ENCODE measurements around the gene CNDP1. TPM values are rescaled to one million over a fixed set of nuclear protein-coding genes. Genes with fewer than 3 reads are reported as not detected.

Gene CNDP1, protein sequence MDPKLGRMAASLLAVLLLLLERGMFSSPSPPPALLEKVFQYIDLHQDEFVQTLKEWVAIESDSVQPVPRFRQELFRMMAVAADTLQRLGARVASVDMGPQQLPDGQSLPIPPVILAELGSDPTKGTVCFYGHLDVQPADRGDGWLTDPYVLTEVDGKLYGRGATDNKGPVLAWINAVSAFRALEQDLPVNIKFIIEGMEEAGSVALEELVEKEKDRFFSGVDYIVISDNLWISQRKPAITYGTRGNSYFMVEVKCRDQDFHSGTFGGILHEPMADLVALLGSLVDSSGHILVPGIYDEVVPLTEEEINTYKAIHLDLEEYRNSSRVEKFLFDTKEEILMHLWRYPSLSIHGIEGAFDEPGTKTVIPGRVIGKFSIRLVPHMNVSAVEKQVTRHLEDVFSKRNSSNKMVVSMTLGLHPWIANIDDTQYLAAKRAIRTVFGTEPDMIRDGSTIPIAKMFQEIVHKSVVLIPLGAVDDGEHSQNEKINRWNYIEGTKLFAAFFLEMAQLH
- not detected in 2 replicates for total RNA-seq

DNA sequence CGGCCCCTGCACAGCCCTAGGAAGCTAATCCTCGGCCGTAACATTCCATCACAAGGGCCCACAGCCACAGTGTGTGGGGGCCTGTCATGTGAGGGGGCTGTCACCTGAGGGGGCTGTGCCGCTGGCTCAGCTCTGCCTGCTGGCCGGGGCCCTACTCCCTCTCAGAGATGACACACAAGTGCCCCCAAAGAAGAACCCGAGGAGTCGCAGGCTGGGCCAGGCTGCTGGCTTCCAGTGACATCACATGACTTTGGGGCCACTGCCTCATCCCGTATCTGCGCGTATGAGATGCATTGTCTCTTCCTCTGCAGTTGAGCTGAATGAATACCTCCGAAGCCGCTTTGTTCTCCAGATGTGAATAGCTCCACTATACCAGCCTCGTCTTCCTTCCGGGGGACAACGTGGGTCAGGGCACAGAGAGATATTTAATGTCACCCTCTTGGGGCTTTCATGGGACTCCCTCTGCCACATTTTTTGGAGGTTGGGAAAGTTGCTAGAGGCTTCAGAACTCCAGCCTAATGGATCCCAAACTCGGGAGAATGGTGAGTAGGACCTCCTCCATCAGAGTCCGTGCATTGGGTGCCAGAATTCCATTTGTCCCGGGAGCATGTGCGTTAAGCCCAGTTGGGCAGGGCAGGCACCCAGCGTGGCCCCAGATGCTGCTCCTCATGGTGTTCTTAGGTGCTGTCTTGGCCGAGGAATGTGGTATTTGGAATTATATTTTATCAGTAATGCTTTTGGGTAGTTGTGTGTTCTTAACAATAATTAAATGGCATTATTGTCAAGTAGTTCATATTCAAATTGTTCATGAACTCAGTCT, at the start of gene CNDP1:
Gene CNDP1 (plus strand): TSS at position 351 of the 820 bp plus-strand sequence. CDS start 168 bp downstream, at position 519.

DNA sequence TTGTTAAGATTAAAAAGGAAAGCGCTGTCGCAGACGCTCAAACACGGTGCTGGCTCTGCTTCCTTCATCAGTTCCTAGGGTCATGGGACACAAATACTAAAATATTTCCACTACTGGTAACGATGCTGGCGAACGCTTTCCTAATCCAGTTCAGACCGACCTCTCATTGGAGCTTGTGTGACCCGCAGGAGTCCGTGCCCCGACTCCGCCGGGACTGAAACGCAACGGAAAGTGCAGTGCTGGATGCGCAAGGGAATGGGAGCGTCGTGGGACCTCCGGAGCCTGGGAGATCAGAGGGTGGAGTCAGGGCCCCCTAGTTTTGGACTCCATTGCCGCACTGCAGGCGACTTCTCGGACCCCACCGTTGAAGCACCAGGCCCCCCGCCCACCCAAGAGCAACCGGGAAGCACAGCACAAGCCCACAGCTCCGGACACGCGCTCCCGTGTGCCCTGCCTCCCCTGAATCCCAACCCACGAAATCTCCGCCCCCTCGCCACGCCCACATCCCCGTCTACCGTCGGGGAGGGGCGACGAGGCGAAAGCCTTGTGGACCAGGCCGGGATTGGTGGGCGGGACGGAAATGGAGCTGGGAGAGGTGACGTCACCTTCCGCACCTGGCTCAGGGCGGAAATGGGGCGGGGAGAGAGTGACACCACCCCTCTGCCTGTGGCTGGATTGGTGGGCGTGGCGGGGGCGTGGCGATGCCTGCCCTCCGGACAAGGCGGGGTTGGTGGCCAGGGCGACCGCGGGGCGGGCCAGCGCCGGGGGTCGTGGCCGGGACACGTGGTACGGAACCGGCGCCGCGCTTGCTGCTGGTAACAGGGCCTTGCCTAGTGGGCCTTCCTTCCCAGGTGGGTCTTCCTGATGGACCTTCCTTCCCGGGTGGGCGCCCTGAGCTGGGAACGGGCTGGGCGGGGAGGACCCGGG, 38.5 kb upstream of the CNDP1 start, which contains the start of gene CNDP2:
Gene CNDP2 (plus strand): TSS at position 783 of the 927 bp plus-strand sequence. CDS start 3,611 bp downstream, outside the sequence.

DNA sequence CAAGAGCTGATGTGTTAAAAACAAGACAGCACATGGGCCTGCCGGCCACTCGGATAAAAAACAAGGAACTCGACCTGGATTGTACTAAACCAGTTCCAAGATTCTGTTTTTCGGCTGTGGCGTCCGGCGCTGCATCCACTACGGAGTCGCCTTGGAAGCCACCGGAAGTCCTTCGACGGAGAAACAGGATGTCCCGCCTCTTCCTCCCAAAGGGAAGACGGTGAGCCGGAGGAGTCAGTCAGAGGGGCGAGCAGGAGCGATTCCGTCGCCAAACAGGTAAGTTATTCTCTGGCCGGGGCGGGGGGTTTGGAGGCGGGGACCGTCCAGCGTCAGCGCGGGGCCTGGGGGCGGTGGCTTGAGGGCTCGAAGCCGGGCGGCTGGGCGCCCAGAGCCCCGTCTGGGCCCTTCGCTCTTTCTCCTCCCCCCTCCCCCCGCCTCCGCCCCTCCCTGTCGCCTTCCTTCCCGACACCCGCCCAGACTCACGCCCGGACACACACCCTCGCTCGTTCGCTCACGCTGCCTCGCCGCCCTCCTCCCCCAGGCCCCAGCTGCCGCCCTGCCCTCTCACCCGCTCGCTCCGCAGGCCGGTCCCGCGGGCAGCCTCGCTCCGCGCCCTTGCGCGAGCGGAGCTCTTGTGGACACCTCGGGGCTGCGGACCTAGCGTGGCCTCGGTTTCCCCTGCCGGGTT, 63.5 kb downstream of the CNDP1 start, which contains the start of gene ZNF407:
Gene ZNF407 (plus strand): TSS at position 209 of the 688 bp plus-strand sequence. CDS start 33,150 bp downstream, outside the sequence.

Other genes with a start within 250 kb of the CNDP1 start
- gene CYB5A, start 242.5 kb upstream of the CNDP1 start, total RNA-seq: 48.6 and 54.9 TPM in 2 replicates
- not detected in 2 replicates for gene C18orf63, start 218.7 kb upstream of the CNDP1 start, total RNA-seq
- gene DIPK1C, start 77.2 kb upstream of the CNDP1 start, total RNA-seq: not detected in 2 replicates
- 62.6 and 64.7 TPM in 2 replicates for gene CNDP2, start 38.1 kb upstream of the CNDP1 start, total RNA-seq
- gene ZNF407, start 63.4 kb downstream of the CNDP1 start, total RNA-seq: 17.2 and 17.3 TPM in 2 replicates

Data from endothelial cell of coronary artery (primary cell).